Measurements from ENCODE around the gene RANBP6.

The RANBP6 gene

DNA sequence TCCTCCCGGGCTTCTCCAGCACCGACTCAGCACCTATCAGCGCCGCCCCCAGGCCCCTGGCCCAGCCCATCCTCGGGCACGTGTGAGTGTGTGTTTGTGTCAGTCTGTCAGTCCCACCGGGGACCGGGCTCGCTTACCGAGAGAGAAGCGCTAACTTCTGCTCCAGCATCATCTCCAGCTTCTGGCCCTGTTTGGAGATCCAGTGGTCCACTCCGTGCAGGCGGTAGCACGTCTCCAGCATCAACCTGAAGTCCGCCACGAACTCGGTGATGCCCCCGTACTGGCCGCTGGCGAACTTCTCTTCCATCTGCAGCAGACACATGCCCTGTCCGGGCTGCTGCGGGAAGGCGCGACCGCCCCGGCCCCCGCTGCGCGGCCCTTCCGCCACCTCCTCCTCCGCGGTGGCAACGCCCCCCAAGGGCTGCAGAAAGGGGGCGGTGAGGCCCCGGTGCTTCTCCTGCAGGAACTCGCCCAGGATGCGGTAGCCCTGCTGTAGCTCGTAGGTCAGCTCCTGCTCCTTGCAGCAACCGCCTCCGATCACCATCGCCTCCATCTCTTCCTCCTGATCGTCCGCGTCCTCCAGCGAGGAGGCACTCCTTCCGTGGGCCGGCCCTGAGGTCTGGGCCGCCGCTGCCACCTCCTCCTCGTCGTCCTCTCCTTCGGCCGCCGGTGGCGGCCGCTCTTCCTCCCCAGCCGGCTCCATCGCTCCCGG lies 8.2 kb downstream of the RANBP6 start:
- DNase-seq, result peak; percentile 98

DNA sequence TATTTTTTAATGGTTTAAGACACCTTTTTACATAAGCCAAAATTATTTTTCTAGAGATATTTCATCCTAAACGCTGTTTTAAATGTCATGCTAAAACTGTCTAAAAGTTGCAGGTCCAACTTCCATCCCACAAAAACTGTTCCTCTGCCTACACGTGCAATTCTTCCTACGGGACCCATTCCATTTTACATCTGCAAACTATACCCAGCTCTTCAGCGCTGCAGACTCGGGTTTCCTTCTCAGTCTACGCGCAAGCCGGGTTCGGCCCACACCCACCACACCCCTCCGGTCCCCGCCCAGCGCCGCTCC lies 8.7 kb downstream of the RANBP6 start:
- DNase-seq, result no peak

DNA sequence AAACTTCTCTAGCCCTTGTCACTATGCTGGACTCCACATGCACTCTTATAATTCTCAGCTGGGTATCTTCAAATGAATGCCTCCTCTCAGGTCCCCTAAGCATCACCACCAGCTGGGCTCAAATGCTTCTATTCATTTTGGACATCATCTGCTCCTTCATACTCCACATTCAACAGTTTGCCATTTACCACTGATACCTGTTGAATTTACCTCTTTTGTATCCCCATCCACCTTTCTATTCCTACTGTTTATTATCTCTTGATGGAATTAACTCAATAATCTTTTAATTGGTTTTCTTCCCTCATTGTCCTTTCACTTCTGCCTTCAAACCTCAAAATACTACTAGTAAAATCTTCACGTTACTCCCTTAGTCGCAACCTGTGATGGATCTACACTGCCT lies 14.5 kb downstream of the RANBP6 start:
- no peak for DNase-seq

DNA sequence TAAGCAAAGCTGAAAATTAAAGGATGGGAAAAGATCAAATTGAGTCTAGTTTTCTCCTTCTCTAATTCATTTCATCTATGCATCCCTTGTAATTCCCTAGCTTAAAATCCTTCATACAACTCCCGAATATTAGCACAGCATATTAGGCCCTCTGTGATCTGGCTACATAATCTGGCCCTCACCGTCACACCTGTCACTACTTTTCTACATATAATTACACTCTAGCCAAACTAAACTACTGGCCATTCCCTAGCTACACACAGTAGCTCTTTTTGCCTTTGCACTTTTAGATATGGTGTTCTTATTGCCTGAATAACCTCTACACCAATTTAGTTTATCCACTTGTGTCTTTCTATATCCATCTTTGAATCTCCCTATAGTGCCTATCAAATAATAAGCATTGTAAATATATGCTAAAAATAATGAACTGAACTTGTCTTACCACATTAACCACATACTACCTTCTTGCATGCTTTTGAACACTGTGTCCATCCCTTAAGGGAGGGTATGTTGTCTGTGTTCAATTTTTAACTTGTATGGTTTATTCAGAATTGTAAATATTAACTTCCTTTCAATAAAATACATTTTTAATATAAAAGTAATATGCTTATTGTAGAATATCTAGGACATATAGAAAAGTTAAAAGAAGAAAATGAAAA lies 15.9 kb downstream of the RANBP6 start:
- no peak for DNase-seq

DNA sequence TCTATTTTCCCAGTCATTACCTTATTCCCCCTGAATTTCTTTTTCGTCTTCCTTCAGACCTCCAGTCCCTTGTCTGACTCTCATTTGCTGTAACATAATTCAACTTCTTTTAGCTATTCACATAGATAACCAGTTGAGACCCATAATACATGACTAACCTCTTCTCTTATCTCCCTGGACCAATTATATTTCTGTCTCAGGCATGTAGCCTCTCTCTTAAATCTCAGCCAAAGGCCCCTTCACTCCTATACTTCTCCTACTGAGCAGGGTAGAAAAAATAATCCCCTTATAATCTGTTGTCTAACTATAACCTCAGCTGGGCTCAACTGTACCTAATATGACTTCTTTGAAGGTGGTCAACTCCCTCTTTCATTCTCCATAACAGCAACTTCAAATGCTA lies 20.9 kb downstream of the RANBP6 start:
- DNase-seq, result no peak

DNA sequence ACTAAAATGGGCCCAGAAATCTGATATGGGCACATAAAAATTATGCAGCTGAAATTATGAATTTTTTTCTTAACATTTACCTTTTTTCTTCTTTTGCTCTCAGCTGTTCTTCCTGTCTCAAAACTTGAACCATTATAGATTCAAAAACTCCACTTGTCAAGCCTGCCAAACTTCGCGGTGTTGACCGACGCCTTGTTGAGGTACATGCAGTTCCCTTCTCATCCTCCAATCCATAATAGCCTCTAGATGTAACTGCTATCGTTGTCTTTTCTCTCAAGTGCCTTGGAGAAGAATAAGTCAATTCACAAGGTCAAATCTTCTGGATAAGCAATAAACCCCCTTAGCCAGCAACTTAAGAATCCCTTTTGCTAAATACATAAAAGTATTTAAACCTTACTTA lies 27.2 kb downstream of the RANBP6 start:
- no peak for DNase-seq

DNA sequence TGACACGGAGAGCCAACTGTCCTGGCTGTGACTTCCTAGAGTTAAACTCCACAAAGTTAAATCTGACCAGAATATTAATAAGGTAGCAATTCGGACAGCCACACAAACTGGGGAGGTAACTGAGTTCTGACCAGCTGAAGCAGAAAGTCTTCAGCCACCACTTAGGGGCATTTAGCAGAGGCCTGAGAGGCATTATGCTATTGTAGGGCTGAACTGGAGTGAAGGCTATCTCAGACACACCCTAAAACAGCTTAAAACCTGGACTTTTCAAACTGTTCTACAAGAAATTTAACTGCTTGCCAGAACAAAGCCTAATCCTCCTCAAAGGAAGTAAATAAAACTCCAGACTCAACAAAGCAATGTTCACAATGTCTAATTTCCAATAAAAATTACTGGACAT lies 32.4 kb downstream of the RANBP6 start:
- DNase-seq, result no peak

DNA sequence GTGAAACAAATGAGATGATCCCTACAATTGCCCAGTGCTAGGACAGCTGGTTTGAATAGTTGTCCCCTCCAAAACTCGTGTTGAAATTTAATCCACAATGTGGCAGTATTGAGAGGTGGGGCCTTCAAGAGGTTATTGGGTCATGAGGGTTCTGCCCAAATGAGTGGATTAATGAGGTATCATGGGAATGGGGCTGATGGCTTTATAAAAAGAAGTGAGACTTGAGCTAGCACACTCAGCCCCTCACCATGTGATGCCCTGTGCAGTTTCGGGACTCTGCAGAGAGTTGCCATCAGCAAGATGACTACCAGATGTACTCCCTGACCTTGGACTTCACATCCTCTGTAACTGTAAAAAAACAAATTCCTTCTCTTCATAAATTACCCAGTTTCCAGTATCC lies 33.1 kb downstream of the RANBP6 start:
- DNase-seq, result no peak

DNA sequence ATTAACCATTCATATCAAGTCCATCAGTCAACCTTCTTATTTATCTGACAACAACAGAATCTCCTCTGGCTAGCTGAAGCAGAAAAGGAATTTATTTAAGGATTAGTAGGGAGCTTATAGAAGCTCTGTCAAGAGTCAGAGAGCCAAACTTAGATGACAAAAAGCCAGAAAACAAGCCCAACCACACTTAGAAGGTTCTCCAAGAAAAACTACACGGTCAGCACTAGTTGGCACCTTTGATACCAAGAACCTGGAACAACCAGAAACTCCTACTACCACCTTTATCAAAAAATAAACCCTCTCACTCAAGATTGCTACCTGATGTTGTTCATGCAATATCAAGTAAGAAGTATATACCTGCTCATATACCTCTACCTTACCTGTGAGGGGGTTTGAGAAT lies 36.9 kb downstream of the RANBP6 start:
- DNase-seq, result no peak

DNA sequence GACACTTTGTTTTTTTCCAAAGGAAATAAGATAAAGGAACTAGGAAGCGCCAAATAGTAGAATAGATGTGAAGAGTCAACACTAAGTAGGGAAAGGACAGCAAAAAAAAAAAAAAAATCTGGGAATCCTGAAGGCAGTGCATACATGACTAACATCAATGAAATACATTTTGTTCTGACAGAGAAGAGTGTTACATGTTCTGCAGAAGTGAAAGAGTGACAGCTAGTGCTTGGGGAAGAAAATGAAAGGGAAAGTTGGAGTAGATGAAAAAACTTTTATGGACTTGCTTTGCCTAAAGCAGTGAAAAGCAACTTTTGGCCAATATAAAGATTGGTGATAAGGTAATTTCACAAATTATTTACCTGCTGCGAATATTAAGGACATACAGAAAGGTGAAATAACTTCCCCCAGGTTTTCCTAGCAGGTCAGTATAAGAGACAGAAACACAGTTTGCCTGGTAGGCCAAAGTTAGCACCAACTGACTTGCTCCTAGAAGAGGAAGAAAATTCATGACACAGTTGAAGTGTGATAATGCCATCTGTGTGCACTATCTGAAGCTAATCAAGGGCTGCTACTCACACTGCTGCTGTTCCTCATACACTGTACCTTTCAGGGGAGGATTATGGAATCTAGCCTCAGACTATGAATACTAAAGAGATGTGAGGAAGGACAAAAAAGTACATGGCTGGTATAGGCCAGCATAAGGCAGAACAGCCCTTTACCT lies 38.6 kb downstream of the RANBP6 start:
- DNase-seq, result no peak

DNA sequence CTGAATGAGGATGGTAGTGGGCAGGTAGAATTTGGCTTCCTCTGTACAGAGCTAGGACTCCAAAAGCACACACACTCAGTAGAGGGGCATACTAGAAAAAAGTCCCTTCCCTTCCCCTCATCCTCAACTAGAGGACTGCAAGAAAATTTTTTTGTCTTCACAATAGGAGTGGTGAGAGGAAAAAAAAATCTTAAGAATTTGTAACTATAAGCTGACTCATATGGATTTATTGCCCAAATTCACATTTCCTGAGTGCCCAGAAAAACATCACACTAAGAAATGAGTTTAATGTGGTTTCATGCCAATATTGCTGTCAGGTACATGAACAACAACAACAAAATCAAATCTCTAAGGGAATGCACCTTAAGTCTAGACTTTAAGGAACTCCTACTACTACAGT lies 43.7 kb downstream of the RANBP6 start:
- DNase-seq, result no peak
